Prostate gland (tissue), 2 donors: ENCODE results near the gene SLC39A9.

Experiments used
- POLR2A ChIP-seq: fragments of 450-650 bp; IDR thresholded peaks from one replicate; pipeline ENCODE4 v1.6.1; 2016; ENCODE audit warnings: antibody characterized with exemption, mild to moderate bottlenecking
- TF ChIP-seq, protein P1 (sequence below), 4 experiments: fragments of 200-600 bp in 2 of 4; fragments of 450-650 bp in 2 of 4; sonication (generic) in 2 of 4; IDR thresholded peaks; 1 replicate in 3 of 4; 2 replicates in 1 of 4; pipeline ENCODE4 v1.5.1; 2016 to 2019; ENCODE audit warnings: antibody characterized with exemption in 4 of 4, mild to moderate bottlenecking in 2 of 4, moderate library complexity in 2 of 4

DNA sequence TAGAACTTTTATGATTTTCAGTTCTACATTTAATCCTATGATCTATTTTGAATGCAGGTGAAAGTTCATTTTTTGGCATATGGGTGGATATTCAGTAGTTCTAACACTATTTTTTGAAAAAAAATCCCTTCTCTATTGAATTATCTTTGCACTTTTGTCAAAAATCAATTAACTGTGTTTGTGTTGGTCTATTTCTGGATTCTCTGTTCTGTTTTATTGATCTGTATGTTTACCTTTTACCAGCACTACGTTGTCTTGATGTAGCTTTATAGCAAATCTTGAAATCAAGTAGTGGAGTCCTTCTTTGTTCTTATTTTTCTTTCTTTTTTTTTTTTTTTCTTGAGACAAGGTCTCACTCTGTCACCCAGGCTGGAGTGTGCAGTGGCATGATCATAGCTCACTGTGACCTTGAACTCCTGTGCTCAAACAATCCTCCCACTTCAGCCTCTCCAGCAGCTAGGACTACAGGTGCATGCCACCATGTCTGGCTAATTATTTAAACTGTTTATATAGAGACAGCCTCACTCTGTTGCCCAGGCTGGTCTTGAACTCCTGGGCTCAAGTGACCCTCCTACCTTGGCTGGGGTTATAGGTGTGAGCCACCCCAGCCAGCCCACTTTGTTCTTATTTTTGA is 31.9 kb downstream of the SLC39A9 start:
- TF ChIP-seq, protein P1, sequence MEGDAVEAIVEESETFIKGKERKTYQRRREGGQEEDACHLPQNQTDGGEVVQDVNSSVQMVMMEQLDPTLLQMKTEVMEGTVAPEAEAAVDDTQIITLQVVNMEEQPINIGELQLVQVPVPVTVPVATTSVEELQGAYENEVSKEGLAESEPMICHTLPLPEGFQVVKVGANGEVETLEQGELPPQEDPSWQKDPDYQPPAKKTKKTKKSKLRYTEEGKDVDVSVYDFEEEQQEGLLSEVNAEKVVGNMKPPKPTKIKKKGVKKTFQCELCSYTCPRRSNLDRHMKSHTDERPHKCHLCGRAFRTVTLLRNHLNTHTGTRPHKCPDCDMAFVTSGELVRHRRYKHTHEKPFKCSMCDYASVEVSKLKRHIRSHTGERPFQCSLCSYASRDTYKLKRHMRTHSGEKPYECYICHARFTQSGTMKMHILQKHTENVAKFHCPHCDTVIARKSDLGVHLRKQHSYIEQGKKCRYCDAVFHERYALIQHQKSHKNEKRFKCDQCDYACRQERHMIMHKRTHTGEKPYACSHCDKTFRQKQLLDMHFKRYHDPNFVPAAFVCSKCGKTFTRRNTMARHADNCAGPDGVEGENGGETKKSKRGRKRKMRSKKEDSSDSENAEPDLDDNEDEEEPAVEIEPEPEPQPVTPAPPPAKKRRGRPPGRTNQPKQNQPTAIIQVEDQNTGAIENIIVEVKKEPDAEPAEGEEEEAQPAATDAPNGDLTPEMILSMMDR (IDR thresholded peaks at IDR 0.05): no peak
- TF ChIP-seq POLR2A: no peak
